Epithelial cell of proximal tubule (primary cell): Measurements from ENCODE around the gene CTBP1. TPM values are rescaled to one million over a fixed set of nuclear protein-coding genes. Genes with fewer than 3 reads are reported as not detected.

Experiments
- DNase-seq: peaks from one replicate; pipeline ENCODE4 v3.0.0-alpha.2; 2011; ENCODE audit warnings: low read depth
- H3K4me3 ChIP-seq: 2 replicates; pipeline ENCODE4 v1.5.1; 2011; ENCODE audit warnings: low read depth, mild to moderate bottlenecking, low read length
- CTCF ChIP-seq: conservative IDR thresholded peaks from 2 replicates; pipeline ENCODE4 v1.5.1; 2012; ENCODE audit warnings: low read depth, mild to moderate bottlenecking, low read length
- total RNA-seq: library from RNA; depleted of rRNA; stranded (reverse); fragments of >200 nt; gene quantifications from 2 replicates; pipeline ENCODE4 v1.2.3, GENCODE V29; 2015

CTBP1 gene
- total RNA-seq, 1 donor from 2014 or later, result 334 TPM

- H3K4me3 ChIP-seq, result no peak overlapping the region
- TF ChIP-seq CTCF, result no peak
- no peak for DNase-seq
These were observed 79.7 kb downstream of the CTBP1 start for GRCh38 chr4:1169171-1169671.

DNA sequence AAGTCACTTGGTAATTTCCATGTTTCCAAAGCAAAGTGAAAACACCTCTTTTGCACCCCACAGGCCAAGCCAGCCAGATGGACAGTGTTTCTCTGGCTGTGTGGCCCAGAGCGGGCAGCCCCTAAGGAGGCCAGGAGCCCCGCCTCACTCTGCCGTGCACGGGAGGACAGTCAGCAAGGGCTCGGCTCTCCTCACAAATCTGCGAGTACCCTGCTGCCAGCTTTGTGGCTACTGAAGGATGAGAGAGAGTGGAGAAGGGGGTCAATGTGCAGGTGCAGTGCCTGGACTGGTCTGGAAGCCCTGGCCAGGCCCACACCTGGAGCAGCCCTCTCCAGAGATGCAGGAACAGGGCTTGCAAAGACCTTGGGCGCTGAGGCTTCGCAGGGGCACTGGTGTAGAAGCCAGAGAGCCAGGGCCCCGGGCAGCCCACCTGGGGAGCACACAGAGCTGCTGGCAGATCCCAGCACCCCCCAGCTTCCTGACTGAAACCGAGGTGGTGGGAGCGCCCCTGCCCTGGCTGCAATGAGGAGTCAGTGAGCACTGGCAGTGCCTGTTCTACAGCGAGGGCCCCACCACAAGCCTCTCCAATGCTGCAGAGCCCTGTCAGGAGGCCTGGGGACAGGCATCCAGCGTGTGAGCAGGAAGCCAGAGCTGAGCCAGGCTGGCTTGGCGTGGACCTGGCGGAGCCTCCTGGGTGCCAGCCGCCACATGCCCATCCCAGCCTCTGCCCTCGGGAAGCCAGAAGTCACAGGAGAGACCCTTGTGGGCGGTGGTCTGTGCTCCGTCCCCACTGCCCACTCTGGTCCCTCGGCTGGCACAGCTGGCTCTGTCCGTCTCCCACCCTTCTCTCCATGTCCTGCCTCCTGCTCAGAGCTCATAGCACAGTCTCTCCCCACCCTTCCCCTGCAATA is 80.5 kb downstream of the CTBP1 start:
- TF ChIP-seq CTCF, result no peak
- no peak overlapping the region for H3K4me3 ChIP-seq

DNA sequence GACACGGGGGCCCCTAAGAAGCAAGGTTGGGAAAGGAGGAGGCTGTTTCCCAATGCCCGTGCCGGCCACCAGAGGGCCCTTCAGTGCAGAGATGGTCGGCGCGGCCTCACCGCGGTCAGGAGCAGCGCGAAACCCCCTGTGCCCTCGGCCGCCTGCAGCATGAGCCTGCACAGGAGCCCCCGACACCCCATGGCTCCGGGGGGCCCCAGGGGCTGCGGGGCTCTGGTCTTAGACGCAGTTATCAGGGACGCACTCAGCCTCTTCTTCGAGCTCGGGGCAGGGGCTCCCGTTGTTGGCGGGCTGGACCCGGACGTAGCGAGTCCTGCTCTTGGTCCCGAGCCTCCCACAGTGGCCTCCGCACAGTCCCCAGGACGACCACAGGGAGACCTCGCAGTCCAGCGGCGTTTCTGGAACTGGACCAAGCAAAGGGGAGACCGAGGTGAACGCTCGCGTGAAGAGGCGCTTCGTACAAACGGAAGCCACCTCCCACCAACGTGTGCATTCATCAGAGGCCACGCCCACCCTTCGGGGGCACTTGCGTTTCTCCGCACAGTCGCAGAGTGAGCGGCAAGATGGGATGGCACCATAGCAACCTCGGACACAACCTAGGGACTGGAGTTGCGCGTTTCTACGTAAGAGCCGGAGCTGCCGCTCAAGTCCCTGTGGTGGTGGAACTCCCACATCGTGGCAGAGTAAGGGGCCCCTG is 81.5 kb downstream of the CTBP1 start:
- DNase-seq, result no peak
- TF ChIP-seq CTCF, result peak; percentile 81
- H3K4me3 ChIP-seq, result peak overlapping the region; percentile 58

More for the DNA sequence above, 80.5 kb downstream of the CTBP1 start:
- DNase-seq, result no peak

GRCh38 chr4:1166509-1167243 is 82.3 kb downstream of the CTBP1 start:
- no peak for DNase-seq
- no peak for TF ChIP-seq CTCF
- H3K4me3 ChIP-seq, result peak overlapping the region; percentile 58

DNA sequence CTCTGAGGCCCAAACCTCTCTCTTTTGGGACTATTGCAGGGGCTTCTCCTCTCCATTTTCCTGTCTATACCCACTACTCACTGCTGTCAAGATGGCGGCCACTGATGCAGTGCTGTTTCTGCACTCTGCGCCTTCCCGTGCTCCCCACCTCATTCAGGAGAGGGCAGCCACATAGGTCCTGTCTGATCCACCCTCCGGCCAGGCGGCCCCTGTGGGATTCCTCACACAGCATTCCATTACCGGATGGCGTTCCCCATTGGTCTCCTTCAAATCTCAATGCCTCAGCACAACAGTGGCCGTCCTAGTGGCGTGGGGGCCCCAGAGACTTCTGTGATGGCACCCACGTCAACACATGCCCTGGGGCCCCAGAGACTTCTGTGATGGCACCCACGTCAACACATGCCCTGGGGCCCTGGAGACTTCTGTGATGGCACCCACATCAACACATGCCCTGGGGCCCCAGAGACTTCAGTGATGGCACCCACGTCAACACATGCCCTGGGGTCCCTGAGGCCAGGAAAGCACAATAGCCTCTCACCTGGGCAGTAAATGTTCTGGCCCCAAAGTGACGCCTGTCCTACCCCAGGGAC is 83.9 kb downstream of the CTBP1 start:
- DNase-seq, result no peak
- TF ChIP-seq CTCF, result no peak
- no peak overlapping the region for H3K4me3 ChIP-seq

DNA sequence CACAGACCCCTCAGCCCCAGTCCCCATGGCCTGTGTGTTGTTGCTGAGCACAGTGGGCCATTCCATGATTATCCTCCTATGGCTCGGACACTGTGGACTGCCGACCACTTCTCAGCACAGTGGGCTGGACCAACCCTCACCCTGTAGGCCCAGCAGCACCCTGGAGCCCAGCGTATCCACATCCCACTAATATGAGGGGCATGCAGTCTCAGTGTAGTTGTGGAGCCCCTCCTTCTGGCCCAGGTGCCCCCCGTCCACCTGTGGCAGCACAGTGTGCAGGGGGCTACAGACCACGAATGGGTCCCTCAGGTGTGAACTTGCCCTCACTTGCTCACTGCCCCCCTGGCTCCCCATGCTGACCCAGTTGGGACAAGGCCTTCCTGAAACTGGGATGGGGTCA is 84.5 kb downstream of the CTBP1 start:
- no peak for DNase-seq
- TF ChIP-seq CTCF, result no peak
- no peak overlapping the region for H3K4me3 ChIP-seq
